HG02588 (cell line): ENCODE measurements around the gene KTI12.
"Not testable (repeated sequence)": the region's sequence is repeated elsewhere in the genome, so short reads cannot be mapped to it uniquely, and the experiment has no call there.

Experiments used
- ATAC-seq: cut with Tn5 transposase; IDR thresholded peaks from one replicate; pipeline ENCODE4 v1.9.1; 2021; ENCODE audit warnings: mild to moderate bottlenecking, moderate library complexity; ENCODE audit not compliant: unreplicated experiment

Gene KTI12, protein sequence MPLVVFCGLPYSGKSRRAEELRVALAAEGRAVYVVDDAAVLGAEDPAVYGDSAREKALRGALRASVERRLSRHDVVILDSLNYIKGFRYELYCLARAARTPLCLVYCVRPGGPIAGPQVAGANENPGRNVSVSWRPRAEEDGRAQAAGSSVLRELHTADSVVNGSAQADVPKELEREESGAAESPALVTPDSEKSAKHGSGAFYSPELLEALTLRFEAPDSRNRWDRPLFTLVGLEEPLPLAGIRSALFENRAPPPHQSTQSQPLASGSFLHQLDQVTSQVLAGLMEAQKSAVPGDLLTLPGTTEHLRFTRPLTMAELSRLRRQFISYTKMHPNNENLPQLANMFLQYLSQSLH

DNA sequence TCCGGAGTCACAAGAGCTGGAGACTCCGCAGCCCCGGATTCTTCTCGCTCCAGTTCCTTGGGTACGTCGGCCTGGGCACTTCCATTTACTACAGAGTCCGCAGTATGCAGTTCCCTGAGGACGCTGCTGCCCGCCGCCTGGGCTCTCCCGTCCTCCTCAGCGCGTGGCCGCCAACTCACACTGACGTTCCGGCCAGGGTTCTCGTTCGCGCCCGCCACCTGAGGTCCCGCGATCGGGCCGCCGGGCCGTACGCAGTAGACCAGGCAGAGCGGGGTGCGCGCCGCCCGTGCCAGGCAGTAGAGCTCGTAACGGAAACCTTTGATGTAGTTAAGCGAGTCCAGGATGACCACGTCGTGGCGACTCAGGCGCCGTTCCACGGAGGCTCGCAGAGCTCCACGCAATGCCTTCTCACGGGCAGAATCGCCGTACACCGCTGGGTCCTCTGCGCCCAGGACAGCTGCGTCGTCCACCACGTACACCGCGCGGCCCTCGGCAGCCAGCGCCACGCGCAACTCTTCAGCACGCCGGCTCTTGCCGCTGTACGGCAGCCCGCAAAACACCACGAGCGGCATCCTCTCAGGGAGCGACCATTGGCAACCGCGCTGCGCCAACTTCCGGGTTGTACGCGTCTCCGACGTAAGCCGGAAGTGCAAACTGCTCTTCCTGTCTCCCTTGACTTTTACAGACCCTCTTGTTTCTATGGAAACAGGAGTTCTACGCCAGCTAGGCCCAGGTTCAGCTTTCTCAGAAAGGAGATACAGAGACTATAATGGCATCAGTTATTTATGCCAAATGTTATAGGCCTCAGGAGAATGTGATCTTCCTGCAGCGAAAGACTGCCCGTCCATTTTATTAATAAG, at the start of gene KTI12:
Gene KTI12 (minus strand): TSS at position 621 of the 860 bp plus-strand sequence. CDS start 49 bp downstream, at position 572.
- peak; percentile 79 for ATAC-seq

DNA sequence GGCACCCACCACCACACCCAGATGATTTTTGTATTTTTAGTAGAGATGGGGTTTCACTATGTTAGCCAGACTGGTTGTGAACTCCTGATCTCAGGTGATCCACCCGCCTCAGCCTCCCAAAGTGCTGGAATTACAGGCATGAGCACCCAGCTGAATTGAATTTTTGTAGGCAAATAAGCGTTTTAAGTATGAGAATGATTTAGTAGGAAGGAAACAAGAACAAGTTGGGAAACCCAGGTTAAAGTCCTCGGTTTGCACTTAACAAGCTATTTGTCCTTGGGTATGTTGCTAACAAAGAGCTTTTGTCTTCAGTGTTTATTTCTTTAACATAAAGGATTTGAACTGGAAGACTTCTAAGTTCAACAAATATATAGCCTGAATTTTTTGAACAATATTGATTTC, 46.4 kb upstream of the KTI12 start:
- no peak for ATAC-seq

DNA sequence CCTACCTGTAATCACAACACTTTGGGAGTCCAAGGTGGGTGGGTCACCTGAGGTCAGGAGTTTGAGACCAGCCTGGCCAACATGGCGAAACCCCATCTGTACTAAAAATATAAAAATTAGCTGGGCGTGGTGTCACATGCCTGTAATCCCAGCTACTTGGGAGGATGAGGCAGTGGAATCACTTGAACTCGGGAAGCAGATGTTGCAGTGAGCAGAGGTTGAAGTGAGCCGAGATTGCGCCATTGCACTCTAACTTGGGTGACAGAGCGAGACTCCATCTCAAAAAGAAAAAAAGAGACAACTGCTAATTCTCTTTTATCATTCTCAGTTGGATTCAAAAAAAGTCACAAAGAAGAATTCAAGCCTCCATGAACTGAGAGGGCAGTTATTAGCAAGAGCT, 43.7 kb upstream of the KTI12 start:
- ATAC-seq, result not testable (repeated sequence)

DNA sequence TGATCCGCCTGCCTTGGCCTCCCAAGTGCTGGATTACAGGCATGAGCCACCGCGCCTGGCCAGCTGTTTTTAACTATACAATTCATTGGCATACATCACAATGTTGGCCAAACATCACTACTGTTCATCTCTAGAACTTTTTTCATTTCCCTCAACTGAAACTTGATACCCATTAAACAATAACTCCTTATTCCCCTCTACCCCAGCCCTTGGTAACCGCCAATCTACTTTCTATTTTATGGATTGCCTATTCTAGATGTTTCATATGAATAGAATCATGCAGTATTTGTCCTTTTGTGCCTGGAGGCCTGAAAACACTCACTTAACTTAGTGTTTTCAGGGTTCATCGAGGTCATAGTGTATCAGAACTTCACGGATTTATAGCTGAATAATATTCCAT, 38.7 kb upstream of the KTI12 start:
- no peak for ATAC-seq

DNA sequence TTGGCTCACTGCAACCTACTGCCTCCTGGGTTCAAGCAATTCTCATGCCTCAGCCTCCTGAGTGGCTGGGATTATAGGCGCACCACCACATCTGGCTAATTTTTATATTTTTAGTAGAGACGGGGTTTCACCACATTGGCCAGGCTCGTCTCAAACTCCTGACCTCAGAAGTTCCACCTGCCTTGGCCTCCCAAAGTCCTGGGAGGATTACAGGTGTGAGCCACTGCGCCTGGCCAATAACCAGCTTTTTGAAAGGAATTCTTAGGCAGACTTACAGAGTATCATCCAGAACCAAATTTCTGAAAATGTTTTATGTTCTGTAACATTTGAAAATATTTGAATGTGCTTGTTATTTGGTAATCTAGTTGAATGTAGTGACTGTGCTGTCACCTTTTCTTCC, 37.1 kb upstream of the KTI12 start:
- ATAC-seq, result no peak

DNA sequence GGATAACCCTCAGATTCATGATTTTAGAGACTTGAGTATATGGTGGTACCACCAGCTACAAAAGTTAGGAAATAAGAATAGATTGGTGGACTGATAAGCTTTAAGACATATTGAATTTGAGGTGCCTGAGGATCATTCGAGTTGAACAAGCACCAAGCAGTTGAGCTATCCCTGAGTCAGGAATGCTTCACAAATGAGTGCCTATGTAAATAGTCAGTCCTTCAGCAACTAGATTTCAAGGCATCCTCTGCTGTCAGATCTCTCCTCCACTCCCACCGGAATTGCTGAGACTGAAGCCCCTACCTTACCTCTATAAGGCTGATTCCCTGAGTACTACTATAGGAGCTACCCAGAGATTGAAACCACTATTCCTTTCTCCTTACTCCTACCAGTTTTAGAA, 29.6 kb upstream of the KTI12 start:
- ATAC-seq, result no peak

DNA sequence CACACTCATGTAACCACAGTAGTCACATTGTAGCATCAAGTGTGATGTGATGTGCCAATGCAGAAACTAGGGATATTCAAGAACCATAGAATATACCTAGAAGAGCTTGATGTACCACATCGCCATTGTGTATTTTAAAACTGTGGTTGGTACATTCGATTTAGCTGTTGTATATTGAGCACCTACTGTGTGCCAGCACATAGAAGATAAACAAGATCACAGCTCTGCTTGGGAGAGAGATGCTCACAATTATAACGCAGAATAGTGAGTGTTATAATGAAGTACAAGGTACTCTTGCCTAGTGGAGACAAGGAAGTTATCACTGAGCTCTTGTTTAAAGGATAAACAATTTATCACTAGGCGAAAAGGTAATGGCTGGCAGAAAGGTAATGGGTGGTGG, 27.2 kb upstream of the KTI12 start:
- no peak for ATAC-seq

DNA sequence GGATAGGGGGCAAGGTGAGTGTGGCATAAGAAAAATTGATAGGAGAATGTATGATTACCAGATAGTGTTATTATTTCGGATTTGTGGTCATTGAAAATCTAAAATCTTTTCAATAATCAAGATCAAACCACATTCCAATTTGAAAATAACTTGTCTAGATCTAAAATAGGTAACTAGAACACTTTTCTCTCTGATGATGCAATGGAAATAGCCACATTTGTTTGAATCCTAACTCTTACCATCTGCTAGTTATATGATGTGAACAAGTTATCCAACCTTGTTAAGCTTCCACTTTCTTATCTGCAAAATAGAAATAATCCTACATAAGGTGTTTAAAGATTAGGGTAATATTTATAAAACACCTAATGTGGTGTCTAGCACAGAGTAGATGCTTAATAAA, 26.3 kb upstream of the KTI12 start:
- ATAC-seq, result no peak

DNA sequence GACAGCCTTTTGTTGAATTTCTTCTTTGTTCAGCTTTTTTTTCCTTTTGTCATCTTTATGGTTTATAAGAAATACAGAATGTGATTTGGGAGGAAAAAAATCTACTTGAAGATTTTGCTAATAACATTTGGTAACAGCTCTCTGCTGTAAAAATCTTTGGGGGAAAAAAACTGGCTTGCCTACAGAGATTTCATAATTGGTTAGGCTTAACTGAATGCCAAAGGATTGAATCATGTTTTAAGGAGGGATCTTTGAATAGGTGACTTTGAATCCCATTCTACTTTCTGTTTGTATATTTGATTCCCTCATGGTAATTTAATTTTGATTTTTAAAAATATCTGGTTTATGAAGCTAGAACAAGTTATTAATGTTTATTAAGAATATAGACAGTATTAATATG, 25.7 kb upstream of the KTI12 start:
- ATAC-seq, result no peak

DNA sequence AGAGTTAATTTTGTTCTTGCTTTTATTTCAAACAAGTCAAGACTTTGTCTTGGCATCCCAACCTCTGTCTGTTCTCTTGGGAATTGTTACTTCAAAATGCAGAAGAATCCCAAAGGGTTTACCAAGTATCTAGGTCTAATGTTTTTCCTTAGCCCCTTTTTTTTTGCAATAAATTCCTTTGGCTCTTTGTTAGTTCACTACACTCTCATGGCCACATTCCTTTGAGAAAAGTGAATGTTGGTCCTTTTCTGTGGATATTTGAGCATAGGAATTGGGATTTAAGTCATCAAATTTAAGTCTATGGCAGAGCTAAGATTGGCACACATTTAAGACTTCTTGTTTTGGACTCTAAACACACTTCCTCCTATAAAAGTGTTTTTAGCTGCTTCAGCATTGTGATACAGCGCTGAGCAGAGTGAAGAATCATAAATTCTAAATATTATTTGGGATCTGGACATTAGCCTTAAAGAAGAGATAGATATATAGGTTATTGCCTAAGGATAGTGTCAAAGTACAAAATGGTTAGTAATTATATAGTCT, 24.3 kb upstream of the KTI12 start:
- ATAC-seq, result no peak

DNA sequence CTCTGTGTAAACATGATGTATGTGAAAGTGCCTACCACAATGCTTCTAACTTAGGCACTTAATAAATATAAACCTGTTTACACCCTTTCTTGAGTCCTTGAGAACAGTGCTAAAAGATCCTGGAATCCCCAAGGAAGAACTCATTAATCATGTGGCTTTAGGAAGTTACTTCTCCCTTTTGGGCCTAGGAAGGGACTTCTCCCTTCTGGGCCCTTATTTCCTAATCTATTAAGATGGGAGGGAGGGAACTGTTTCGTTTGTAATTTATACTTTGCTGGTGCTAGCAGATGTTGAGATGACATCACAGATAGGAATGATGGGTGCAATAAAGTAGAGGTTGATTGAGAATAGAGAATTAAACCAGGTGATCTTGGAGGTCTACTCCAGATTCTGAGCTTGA, 23.6 kb upstream of the KTI12 start:
- ATAC-seq, result no peak

DNA sequence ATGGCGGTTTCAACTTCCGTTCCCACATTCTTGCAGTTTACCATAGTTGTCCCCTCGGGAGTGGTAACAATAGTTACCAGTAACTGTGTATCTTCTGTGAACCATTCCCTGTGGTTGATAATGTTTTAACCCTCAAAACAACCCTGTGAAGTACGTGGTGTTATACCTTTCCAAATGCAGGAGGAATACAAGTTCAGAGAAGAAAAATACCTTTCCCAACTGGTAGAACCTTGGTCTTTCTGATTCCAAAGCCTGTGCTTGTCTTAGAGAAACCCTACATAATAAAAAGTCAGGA, 23.3 kb upstream of the KTI12 start:
- peak; percentile 27 for ATAC-seq

DNA sequence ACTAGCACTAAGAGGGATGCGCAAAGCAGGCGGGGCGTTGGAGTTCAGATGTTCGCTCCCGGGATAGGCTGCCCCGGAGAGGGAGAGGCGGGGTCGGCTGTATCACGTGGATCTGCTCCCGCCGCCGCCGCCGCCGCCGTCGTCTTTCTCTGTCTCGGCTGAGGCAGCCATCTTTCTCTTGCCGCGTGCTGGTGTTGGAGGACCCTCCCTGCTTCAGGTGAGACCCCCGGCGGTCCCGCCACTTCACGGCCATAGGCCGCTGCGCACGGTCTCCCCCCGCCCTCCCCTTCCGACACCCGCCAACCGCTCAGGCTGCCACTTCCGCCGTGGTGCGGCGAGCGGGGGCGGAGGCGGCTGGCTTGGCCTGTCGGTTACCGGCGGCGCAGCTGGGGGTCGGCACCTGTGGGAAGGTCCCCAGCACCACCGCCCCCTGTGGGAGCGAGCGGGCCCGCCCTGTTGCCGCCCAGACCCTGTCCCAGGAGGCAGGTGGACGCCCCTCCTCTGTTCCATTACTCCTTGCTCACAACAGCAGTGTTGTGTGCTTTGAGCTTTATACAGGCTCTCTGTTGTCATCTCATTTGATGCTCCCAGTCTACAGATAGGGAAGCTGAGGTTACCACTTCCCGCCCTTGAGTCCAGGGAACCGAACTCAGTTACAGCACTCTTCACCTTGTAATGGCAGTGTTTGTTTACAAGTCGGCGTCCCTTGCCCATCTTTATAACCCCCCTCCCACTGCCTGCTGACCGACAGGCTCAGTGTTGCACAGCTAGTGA, 22.7 kb upstream of the KTI12 start, which contains the start of gene BTF3L4:
Gene BTF3L4 (plus strand): TSS at position 133 of the 774 bp plus-strand sequence. CDS start 3,553 bp downstream, outside the sequence.
- ATAC-seq, result peak; percentile 87

DNA sequence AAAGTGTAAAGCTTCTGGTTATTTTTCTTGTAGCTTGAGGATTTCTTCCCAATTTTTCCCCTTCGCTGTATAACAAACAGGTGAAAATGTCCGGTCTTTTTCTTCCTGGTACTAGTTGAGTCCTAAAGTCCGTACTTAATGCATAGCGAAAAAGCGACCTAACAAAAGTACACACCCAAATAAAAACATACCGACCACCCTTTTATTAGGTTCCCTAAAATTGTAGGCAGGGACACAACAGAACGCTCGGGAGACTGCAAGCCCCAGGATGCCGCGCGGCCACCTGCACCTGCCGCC, 22.2 kb upstream of the KTI12 start:
- ATAC-seq, result no peak

DNA sequence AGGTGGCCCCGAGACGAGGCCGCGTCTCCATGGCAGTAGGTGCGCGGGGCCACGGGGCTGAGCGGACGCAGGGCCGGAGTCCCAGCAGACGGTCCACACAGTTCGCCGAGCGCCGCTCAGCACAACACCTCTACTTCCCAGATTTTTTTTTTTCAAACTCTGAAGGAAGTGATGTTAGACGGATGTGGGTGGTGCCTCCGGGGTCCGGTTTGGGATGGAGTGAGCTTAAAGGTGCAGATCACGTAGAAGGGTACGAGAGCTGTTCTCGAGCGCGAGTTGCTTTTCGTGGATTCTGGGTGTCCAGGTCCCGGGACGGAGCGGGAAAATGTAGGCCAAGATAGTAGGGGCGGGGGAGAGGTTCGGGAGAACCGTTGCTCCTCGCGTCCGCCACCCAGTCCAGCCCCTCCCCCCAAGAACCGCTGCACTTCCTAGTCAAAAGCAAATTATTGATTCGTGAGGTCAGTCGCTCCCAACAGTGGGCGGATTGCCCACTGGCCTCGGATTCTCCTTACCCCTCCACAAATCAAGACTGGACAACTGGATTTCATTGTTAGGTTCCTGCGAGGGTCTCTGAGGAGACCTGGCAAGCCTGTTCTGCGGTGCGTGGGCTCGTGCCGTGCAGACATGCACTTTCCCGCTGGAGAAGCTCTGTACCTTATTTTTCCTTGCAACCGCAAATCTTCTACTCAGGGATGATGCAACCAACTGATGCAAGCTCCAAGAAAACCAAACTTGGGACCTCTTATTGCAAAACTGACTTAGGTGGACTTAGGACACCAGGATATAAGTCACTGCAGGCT, 21.7 kb upstream of the KTI12 start, which contains the start of gene TXNDC12:
Gene TXNDC12 (minus strand): TSS at position 126 of the 800 bp plus-strand sequence. CDS start 95 bp downstream, at position 31.
- ATAC-seq, result peak; percentile 49

DNA sequence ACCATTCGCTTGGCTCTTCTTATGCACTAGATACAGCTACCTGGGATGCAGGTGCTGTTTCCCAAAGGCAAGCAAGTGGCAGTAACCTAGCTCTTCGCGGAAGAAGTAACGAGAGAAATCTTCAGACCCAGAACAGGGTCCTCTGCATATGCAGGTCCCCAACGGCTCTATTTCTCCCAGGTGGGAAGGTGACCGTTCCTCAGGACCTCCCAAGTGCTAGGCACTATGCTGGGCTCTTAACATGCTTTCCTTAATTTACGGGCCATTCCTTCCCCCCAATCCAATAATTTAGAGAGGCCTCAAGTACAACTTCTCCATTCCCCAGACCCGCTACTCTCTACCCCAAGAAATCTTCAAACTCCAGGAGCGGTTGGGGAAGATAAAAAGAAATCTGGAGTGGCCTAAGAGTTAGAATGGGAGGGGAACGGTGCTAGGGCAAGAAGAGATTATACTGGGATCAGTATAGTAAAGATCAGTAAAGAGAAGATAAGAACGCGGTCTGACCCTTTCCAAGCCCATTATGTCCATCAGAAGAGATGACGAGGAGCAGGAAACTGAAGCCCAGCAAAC, 21.0 kb upstream of the KTI12 start:
- ATAC-seq, result no peak

DNA sequence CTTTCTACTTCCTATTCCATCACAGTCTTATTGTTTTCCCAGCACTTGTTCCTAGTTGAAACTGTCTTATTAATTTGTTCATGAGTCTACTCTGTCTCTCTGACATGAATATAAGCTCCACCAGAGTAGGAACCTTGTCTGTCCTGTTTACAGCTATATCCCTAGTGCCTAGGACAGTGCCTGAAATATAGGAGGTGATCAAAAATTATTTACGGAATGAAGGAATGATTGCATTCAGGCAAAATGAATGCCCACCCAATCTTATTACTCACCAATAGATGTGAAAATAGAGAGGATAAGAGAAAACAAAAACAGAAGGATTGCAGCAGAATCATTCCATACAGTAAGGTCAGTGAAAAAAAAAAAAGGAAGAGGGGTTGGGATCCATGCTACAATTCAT, 20.3 kb upstream of the KTI12 start:
- no peak for ATAC-seq

DNA sequence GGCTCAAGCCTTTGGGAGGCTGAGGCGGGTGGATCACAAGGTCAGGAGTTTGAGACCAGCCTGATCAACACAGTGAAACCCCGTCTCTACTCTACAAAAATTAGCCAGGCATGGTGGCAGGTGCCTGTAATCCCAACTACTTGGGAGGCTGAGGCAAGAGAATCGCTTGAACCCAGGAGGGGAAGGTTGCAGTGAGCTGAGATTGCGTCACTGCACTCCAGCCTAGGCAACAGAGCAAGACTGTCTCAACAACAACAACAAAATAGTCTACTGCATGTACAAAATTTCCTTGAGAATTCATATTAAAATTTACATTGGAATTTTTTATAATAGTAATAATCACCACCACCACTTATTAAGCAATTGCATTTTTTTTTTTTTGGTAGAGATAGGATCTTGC, 15.7 kb upstream of the KTI12 start:
- ATAC-seq, result not testable (repeated sequence)

DNA sequence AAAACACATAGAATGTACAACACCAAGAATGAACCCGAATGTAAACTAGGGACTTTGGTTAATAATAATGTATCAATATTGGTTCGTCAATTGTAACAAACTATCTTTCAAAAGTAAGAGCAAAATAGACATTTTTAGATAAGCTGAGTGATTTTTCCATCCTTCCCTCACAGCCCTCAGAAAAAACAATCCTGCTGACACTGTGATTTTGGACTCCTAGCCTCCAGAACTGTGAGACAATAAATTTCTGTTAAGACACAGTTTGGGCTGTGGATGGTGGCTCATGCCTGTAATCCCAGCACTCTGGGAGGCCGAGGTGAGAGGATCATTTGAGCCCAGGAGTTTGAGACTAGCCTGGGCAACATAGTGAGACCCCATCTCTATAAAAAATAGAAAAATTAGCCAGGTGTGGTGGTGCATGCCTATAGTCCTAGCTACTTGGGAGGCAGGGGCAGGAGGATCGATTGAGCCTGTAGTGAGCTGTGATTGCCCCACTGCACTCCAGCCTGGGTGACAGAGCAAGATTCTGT, 12.1 kb upstream of the KTI12 start:
- not testable (repeated sequence) for ATAC-seq

DNA sequence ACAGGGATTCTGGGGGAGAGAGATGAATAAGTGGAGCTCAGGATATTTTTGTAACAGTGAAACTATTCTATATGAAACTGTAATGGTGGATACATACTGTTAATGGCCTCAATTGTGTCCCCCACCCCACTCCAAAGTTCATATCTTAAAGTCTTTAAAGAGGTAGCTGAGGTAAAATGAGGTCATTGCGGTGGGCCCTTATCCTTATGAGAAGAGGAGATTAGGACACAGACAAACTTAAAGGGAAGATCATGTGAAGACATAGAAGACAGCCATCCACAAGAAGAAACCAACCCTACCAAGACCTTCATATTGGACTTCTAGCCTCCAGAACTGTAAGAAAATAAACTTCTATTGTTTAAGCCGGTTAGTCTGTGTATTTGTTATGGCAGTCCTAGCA, 11.6 kb upstream of the KTI12 start:
- ATAC-seq, result no peak
